Motor neuron (in vitro differentiated cells): Measurements from ENCODE around the gene RASL10A. TPM values are rescaled to one million over a fixed set of nuclear protein-coding genes. Genes with fewer than 3 reads are reported as not detected.

ENCODE experiments used
- ATAC-seq, 8 experiments: fragments of 200-7000 bp; cut with Tn5 transposase; replicated peaks in 6 of 8; 2 replicates each; pipeline ENCODE4 v1.8.0; 2021; ENCODE audit warnings: mild to moderate bottlenecking in 8 of 8, moderate library complexity in 8 of 8
- H3K27ac ChIP-seq, 2 donors: fragments of 250-450 bp; sonication (Bioruptor Pico); 2 replicates each; pipeline ENCODE4 v1.9.0; 2021; ENCODE audit warnings: antibody characterized with exemption in 2 of 2, mild to moderate bottlenecking in 2 of 2, moderate library complexity in 1 of 2
- H3K4me1 ChIP-seq, 2 donors: fragments of 250-450 bp; sonication (Bioruptor Pico); replicated peaks in 1 of 2; 2 replicates each; pipeline ENCODE4 v1.6.1; 2021; ENCODE audit warnings: antibody characterized with exemption in 2 of 2, mild to moderate bottlenecking in 2 of 2, moderate library complexity in 1 of 2
- H3K4me3 ChIP-seq, 5 donors: fragments of 250-450 bp; sonication (Bioruptor Pico); 2 replicates each; pipeline ENCODE4 v1.9.0; 2021; ENCODE audit warnings: antibody characterized with exemption in 5 of 5, mild to moderate bottlenecking in 5 of 5, moderate library complexity in 4 of 5
- WGBS, 10 experiments: fragments of 450-650 bp; shearing (Covaris generic); methylation state at CpG; one replicate each; pipeline ENCODE4 v1.0.0; 2022; 5-methylcytosine and 5-hydroxymethylcytosine counted together
- in situ Hi-C, 9 experiments: fragments of 400-800 bp; cut with MboI; loops; one replicate each; pipeline ENCODE4 v1.15.0; 2021; ENCODE audit warnings: low sequenced_read_pairs in 9 of 9, low pct_unique_long_range_greater_than_20kb in 2 of 9; ENCODE audit not compliant: unreplicated experiment in 9 of 9
- total RNA-seq, 8 experiments: library from RNA; unstranded; fragments of 300-600 nt; gene quantifications; 2 replicates each; pipeline versions ENCODE4 v1.2.3 to v1.2.4, GENCODE V29; 2022

Gene RASL10A
- total RNA-seq, 8 experiments from 2014 or later = 0.05 to 4.7 (median 0.34) TPM; not detected in 2

DNA sequence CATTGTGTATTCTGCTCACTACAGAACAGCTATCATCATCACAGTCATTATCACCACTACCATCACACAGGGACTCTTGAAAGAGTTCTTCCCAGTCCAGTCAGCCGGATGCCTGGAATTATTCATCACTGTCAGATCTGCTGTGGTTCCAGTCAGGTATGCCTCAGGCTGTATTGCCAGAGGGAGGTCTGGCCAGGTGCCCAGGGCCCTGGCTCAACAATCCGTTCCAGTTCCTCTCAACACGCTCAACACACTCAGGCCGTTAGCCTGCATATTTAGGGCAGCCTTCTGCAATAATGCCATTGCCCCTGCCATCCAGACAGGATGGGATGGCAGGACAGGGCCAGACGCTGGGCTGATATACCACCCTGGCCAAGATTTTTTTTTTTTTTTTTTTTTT lies 28.6 kb upstream of the RASL10A start:
- 36 to 100% (median 87%) methylated on average over 1 to 4 of the region's 5 CpGs; no CpG with 5 or more reads in 3 of the 10 experiments for WGBS, 10 experiments
- in situ Hi-C loops = no loop called here
- peak in 5 of 8 experiments; percentile 19 to 70 (median 51) for ATAC-seq
- H3K4me3 ChIP-seq = no peak overlapping the region
- no peak overlapping the region for H3K27ac ChIP-seq
- no peaks in the 10 kb centered on the region for H3K4me1 ChIP-seq

DNA sequence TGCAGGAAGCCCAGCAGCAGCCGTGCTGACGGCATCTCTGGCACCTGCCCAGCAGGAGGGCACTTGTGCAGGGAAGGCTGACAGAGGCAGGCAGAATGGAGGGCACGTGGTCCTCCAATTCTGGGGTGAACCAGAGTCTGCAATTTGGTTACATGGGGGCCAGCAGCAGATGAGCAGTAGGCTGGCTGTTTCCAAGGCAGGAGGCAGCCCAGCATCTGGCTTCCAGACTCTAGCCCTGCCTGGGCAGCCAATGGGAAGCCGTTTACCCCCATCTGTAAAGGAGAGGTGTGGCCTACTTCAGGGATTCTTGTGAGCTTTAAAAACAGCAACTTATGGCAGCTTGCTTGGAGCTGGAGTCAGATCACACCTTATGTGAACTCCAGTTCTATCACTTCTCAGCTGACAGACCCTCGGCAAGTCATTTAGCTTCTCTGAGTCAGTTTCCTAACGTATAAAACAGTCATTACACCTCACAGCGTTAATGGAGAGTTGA lies 27.9 kb upstream of the RASL10A start:
- peak in 4 of 8 experiments; percentile 16 to 95 (median 72) for ATAC-seq
- in situ Hi-C loops = no loop called here
- WGBS, 10 experiments = 50 to 100% (median 78%) methylated on average over 1 to 3 of the region's 7 CpGs; no CpG with 5 or more reads in 4 of the 10 experiments
- no peaks in the 10 kb centered on the region for H3K4me1 ChIP-seq
- H3K27ac ChIP-seq = no peak overlapping the region
- H3K4me3 ChIP-seq = no peak overlapping the region

DNA sequence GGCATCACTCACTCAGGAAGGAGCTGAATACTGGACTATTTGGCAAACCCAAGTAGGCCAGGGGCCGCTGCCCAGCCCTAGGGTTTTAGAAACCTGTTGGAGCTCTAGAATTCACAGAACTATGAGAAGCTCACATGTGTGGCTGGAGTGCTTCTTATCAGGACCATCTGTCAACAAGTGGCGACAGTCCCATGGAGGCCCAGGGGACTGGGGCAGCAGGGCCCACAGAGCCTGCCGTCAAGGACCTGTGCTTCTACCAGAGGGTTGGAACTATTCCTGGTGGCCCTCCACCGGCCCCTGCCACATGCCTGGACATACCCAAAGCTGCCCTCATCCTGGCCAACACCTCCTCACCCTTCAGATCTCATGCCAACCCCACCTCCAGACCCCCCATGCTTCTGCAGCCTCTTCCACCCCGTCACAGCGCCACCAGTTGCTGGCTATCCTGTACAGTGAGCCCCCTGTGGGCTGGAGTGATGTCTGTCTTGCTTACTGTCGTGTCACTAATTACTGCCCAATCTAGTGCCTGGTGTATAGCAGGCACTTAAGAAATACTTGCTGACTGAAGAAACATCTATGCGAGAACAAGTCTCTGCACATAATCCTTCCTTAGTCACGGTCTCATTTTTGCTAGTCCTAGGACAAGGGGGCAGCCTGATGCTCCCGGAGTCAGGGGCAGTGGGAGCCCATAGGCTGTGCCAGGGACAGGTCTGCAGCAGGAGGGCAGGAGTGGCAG lies 27.2 kb upstream of the RASL10A start:
- in situ Hi-C loops = no loop called here
- 57 to 100% (median 100%) methylated on average over 1 to 5 of the region's 10 CpGs; no CpG with 5 or more reads in 2 of the 10 experiments for WGBS, 10 experiments
- Histone ChIP-seq H3K4me1 (no peaks in the 10 kb centered on the region), H3K4me3 (no peak overlapping the region), H3K27ac (no peak overlapping the region)
- peak in 1 of 8 experiments; percentile 36 for ATAC-seq

DNA sequence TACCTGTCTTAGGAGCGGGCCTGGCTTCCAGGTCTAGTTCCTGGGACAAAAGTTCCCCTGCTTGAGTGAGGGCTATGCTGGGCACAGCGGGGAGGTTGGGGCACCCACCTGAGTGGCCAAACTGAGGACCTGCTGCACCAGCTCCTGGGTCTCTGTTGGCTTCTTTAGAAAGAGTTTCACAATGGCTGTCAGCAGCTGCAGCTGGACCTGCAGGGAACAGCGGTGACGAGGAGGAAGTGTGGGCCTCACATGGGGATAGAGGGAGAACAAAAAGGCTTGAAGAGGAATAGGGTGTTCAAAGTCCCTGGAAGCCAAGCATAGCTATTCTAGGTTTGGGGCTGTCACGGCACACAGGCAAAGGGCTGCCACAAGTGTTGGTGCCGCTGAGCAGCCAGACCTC lies 26.7 kb upstream of the RASL10A start:
- ATAC-seq = no peak
- no peak overlapping the region for H3K4me3 ChIP-seq
- in situ Hi-C loops = no loop called here
- no peak overlapping the region for H3K27ac ChIP-seq
- no peaks in the 10 kb centered on the region for H3K4me1 ChIP-seq
- WGBS, 10 experiments = 80 to 100% (median 100%) methylated on average over 1 of the region's 6 CpGs; no CpG with 5 or more reads in 5 of the 10 experiments

DNA sequence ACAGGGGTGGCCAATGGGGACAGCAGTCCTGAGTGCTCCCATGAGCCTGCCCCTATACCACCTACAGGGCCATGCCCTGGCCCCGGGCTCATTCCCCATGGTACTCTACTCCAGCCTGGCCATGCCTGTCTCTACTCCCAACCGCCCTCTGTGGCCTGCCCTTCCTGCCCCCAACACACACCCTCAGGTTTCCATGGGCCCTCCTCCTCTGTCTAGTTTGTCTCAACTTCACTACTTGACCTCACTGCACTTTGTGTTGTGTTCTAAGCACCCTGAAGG lies 26.3 kb upstream of the RASL10A start:
- ATAC-seq = peak in 1 of 8 experiments; percentile 17
- H3K4me3 ChIP-seq = no peak overlapping the region
- no peak overlapping the region for H3K27ac ChIP-seq
- in situ Hi-C loops = no loop called here
- whole genome bisulfite sequencing, 10 experiments = 100% methylated on average over 1 to 2 of the region's 2 CpGs; no CpG with 5 or more reads in 8 of the 10 experiments
- no peaks in the 10 kb centered on the region for H3K4me1 ChIP-seq

DNA sequence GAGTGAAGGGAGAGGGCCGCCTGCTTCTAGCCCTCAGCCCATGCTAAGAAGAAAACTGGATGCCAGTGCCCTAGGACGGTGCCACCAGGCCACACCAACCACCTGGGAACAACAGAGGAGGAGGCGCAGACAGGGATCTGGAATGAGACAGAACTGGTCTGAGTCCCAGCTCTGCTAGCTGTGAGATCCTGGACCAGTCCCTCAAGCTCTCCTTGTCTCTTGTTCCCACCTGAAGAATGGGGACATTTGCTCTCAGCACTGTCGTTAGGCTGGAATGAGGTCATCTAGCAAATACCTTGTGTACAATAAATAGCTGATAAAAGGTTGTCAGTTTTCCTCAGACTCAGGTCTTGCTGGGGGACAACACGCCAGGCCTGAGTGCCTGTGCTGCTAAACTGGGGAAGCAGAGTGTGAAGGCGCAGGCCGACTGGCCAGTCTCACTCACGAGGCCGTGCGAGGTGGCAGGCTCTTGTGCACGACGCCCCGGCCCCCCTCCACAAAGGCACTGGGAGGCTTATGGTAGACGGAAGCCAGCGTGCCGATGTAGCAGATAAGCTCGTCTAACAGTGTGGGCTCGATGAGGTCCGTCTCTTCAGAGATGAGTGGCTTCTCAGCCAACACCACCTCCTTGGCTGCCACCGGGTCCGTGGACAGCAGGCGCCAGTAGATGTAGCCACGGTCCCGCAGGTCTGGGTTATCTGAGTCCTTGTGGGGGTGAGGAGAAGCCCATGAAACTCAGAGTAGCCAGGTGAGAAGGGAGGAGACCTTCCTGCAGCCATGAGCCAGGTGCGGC lies 25.8 kb upstream of the RASL10A start:
- Histone ChIP-seq H3K27ac (no peak overlapping the region), H3K4me1 (no peaks in the 10 kb centered on the region), H3K4me3 (no peak overlapping the region)
- ATAC-seq = no peak
- in situ Hi-C loops = no loop called here
- 82 to 100% (median 98%) methylated on average over 1 to 11 of the region's 25 CpGs; no CpG with 5 or more reads in 1 of the 10 experiments for WGBS, 10 experiments

DNA sequence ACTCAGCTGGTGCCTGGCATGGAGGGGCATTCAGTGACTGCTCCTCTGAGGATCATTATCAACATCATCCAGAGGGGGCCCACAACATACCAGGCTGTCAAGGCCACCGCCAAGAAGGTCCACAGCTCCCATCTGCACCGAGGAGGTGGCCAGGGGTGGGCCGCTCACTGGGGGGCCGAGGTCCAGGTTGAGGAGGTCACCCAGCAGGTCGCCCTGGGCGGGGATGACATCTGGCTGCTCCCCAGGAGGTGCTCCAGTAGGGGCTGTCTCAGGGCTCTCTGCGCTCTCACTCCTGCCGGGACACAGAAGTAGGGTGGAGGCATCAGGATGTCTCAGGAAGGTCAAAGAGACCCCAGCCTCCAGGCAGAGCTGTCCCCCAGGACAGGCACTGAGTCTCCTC lies 25.1 kb upstream of the RASL10A start:
- in situ Hi-C loops = no loop called here
- no peak overlapping the region for H3K4me3 ChIP-seq
- peak in 1 of 8 experiments; percentile 12 for ATAC-seq
- WGBS, 10 experiments = 83 to 100% methylated on average over 1 to 5 of the region's 8 CpGs; no CpG with 5 or more reads in 8 of the 10 experiments
- H3K27ac ChIP-seq = no peak overlapping the region
- no peaks in the 10 kb centered on the region for H3K4me1 ChIP-seq

DNA sequence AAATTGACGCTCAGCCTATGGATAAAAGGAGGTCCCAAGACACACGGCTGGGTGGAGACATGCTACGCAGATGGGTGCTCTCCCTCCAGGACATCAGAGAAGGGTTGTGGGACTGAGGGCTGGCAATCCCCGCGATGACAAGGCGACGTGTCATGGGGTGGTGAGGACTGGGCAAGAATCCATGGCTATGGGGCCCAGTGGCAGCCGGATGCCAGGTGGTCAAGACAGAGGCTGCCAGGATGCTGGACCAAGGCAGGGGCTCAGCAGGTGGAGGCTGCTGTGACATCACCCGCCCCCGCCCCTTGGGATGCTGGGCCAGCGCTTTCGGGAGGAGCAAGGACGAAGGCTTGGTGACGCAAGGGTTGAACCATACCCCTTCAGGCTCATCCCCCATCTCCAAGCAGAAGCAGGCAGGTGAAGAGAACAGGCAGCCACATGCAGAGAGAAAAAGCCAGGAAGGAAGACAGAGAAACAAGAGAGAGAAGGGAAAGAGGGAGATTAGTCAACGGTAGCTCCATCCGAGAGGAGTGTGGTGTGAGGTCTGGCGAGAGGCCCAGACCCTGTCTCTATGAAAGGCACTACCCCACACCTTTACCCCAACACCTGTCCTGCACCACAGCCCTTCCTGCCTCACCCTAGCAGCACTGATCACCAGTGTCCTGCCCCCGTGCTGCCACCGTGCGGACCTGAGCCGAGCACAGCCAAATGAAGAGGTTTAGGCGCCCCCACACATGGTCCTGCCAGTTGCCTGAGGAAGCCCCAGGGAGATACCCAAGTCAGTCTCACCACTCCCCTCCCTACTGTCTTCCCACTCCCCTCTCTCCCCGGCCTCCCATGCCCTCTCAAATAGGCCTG lies 24.1 kb upstream of the RASL10A start:
- WGBS, 10 experiments = 60 to 100% (median 93%) methylated on average over 1 to 8 of the region's 23 CpGs; no CpG with 5 or more reads in 3 of the 10 experiments
- in situ Hi-C loops = no loop called here
- no peak overlapping the region for H3K27ac ChIP-seq
- no peak for ATAC-seq
- no peak overlapping the region for H3K4me3 ChIP-seq
- H3K4me1 ChIP-seq = no peaks in the 10 kb centered on the region

DNA sequence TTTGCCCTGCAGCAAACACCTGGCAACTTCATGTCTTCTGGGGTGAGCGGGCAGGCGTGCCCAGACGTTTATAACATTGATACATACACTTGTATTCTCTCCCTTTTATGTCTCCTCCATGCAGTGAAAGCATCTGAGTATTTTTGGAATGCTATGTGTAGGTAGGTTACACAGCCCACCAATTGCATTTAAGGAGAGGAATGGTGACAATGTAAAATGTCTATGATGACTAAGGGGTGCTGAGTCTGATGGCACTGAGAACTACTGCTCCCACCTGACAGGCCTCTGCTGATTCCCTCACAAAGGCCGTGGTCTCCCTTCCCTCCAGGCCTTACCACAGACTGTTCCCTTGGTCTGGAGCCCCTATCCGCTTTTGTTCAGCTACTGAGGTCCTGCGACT lies 22.9 kb upstream of the RASL10A start:
- 60 to 100% (median 87%) methylated on average over 1 to 4 of the region's 6 CpGs; no CpG with 5 or more reads in 3 of the 10 experiments for WGBS, 10 experiments
- in situ Hi-C loops = no loop called here
- H3K4me1 ChIP-seq = no peaks in the 10 kb centered on the region
- H3K4me3 ChIP-seq = no peak overlapping the region
- H3K27ac ChIP-seq = no peak overlapping the region
- ATAC-seq = no peak

DNA sequence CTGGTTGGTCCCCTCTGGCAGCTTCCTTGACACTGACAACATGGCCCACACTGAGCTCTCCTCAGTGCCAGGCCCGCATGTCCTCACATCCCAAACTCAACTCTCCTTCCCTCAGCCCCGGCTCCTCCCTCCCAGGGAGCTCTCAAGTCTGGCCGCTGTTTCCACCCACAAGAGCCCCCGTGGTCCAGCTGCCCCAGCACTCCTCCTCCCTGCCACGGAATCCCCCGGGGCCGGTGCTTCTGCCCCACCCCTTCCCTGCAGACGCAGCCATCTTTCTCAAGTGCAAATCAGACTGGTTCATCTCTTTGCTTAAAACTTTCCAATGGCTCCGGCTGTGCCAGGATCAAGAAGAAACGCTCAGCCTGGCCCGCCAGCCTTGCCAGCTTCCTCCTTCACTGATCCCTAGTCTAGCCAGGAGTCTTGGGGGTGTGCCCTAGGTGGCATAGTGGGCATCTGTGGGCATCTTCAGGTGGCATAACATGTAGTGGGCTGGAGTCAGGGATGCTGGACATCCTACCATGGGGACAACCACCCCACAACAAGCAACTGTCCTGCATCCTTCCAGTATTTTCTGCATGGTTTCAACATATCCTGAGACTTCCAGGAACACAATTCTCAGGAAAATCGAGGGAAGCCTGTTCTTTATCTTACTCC lies 22.3 kb upstream of the RASL10A start:
- Histone ChIP-seq H3K27ac (no peak overlapping the region), H3K4me1 (no peaks in the 10 kb centered on the region), H3K4me3 (no peak overlapping the region)
- in situ Hi-C loops = no loop called here
- WGBS, 10 experiments = 73 to 92% (median 83%) methylated on average over 3 to 5 of the region's 12 CpGs; no CpG with 5 or more reads in 6 of the 10 experiments
- ATAC-seq = peak in 2 of 8 experiments; percentile 32 to 66

DNA sequence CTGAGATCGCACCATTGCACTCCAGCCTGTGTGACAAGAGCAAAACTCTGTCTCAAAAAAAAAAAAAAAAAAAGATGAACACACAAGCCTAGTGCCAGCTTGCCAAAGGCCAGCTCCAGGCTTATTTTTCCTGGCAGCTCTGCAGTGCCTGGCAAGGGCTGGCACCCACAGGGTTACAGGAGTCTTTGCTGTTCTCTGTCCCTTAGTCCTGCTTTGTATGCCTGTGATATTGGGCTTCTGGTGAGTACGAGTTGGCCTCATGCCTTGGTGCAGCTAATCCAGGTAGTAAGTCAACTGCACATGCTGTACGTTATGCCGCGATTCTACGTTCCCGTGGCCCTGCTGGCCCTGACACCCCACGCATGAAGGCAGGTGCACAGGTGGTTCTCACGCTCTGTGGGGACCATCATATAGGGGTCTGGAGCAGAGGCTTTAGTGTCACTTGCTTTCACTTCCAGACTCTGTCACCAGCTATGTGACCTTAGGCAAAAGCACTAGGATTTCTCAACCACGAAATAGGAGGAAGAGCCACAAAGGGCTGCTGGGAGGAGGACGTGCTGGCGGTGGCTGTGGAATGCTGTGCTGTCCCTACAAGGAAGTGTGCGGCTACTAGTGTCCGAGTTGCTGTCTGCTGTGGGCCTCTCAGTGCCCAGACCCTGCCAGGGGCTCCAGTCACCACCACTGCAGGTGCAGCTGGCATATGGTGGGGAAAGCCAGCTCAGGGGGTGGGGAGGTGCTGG lies 21.4 kb upstream of the RASL10A start:
- no peak overlapping the region for H3K27ac ChIP-seq
- ATAC-seq = no peak
- in situ Hi-C loops = no loop called here
- 80 to 100% (median 93%) methylated on average over 1 to 6 of the region's 14 CpGs; no CpG with 5 or more reads in 5 of the 10 experiments for WGBS, 10 experiments
- H3K4me3 ChIP-seq = no peak overlapping the region
- no peaks in the 10 kb centered on the region for H3K4me1 ChIP-seq

DNA sequence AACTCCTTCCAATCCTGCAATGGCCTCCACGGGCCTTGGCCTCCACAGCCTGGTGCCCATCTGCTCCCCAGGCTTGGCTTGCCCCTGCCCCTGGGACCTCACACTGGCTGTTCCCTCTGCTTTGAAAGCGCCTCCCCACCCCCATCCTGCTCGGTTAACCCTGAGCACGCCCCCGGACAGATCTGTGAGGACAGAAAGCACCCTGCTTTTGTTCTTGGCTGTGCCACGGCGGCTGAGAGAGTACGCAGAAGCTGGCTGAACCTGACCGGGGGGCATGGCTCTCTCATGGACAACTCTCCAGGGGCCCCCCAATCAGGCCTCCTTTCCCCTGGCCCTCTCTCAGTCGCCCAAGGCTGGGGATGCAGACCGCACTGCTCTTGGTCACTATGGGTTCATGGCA lies 20.2 kb upstream of the RASL10A start:
- 92% methylated on average over 2 of the region's 11 CpGs; no CpG with 5 or more reads in 9 of the 10 experiments for WGBS, 10 experiments
- no peak overlapping the region for H3K27ac ChIP-seq
- in situ Hi-C loops = no loop called here
- no peaks in the 10 kb centered on the region for H3K4me1 ChIP-seq
- no peak overlapping the region for H3K4me3 ChIP-seq
- ATAC-seq = no peak
